H1 (cell line): ENCODE results near the gene CYP46A1. TPM values are rescaled to one million over a fixed set of nuclear protein-coding genes. Genes with fewer than 3 reads are reported as not detected.

Experiments
- CTCF ChIA-PET: fragments of 300-600 bp; sonication (Branson Sonifier 250); formaldehyde crosslinking; loops from one replicate; lab custom pipeline; 2021; ENCODE audit not compliant: partially characterized antibody; lab: Charles Lee
- POLR2A ChIA-PET: fragments of 300-600 bp; sonication (Branson Sonifier 250); formaldehyde crosslinking; loops from one replicate; lab custom pipeline; 2021; ENCODE audit warnings: inconsistent platforms; ENCODE audit not compliant: partially characterized antibody; lab: Charles Lee
- DNase-seq, 2 experiments: peaks; one replicate each; pipeline versions ENCODE4 v3.0.0 to v3.0.0-alpha.2; 2010 to 2022; ENCODE audit warnings: low spot score in 2 of 2, low read depth in 1 of 2, mixed read lengths in 1 of 2
- FAIRE-seq: peaks from 2 replicates; lab custom pipeline; 2011; peaks lifted over from hg19 to GRCh38; lab: Jason Lieb, UNC
- H2AFZ ChIP-seq: 2 replicates; pipeline ENCODE4 v1.8.1; 2012; ENCODE audit warnings: low read length, inconsistent platforms
- H2AK5ac ChIP-seq: 2 replicates; pipeline ENCODE4 v1.6.1; 2013; ENCODE audit warnings: low read depth, low read length
- H2BK120ac ChIP-seq: replicated peaks from 2 replicates; pipeline ENCODE3; 2013; ENCODE audit warnings: low read depth, low read length, inconsistent platforms
- H2BK12ac ChIP-seq: 2 replicates; pipeline ENCODE4 v1.6.1; 2013; ENCODE audit warnings: low read depth, low read length
- H2BK15ac ChIP-seq: 2 replicates; pipeline ENCODE4 v1.6.1; 2013; ENCODE audit warnings: low read length
- H2BK20ac ChIP-seq: 2 replicates; pipeline ENCODE4 v1.6.1; 2013; ENCODE audit warnings: low read length
- H2BK5ac ChIP-seq: 2 replicates; pipeline ENCODE4 v1.6.1; 2013; ENCODE audit warnings: low read depth, low read length
- H3K14ac ChIP-seq: 2 replicates; pipeline ENCODE4 v1.6.1; 2013; ENCODE audit warnings: inconsistent platforms; ENCODE audit not compliant: insufficient read length
- H3K18ac ChIP-seq: 2 replicates; pipeline ENCODE4 v1.6.1; 2013; ENCODE audit warnings: low read length; ENCODE audit errors: extremely low read depth
- H3K23ac ChIP-seq: 2 replicates; pipeline ENCODE4 v1.6.1; 2013; ENCODE audit warnings: inconsistent platforms; ENCODE audit not compliant: insufficient read length
- H3K23me2 ChIP-seq: 2 replicates; pipeline ENCODE4 v1.6.1; 2013; ENCODE audit warnings: low read depth, low read length
- H3K27ac ChIP-seq: 2 replicates; pipeline ENCODE4 v1.6.1; 2011; ENCODE audit warnings: low read depth, low read length, inconsistent platforms
- H3K27me3 ChIP-seq, 4 experiments: replicated peaks in 1 of 4; 1 replicate in 1 of 4; 2 replicates in 3 of 4; pipeline versions ENCODE4 v1.6.1 to v1.8.1; 2011 to 2013; ENCODE audit warnings: low read length in 3 of 4, mild to moderate bottlenecking in 3 of 4, inconsistent platforms in 2 of 4, mixed read lengths in 2 of 4, moderate library complexity in 1 of 4; ENCODE audit not compliant: control insufficient read depth in 3 of 4, insufficient read depth in 3 of 4; ENCODE audit errors: extremely low read depth in 1 of 4
- H3K36me3 ChIP-seq, 4 experiments: 2 replicates each; pipeline versions ENCODE4 v1.6.1 to v1.8.1; 2011 to 2013; ENCODE audit warnings: mild to moderate bottlenecking in 4 of 4, low read length in 3 of 4, moderate library complexity in 2 of 4, control low read depth in 1 of 4, inconsistent platforms in 1 of 4; ENCODE audit not compliant: insufficient read depth in 4 of 4, control insufficient read depth in 2 of 4
- H3K4ac ChIP-seq: replicated peaks from 2 replicates; pipeline ENCODE3; 2013; ENCODE audit warnings: low read length, low read depth, mixed read lengths, inconsistent platforms; ENCODE audit not compliant: insufficient read length
- H3K4me1 ChIP-seq, 4 experiments: replicated peaks in 1 of 4; 1 replicate in 1 of 4; 2 replicates in 3 of 4; pipeline versions ENCODE4 v1.6.1 to v1.8.1; 2011 to 2013; ENCODE audit warnings: low read length in 3 of 4, inconsistent platforms in 2 of 4, mixed read lengths in 1 of 4; ENCODE audit not compliant: insufficient read depth in 4 of 4, control insufficient read depth in 3 of 4
- H3K4me2 ChIP-seq, 2 experiments: 2 replicates each; pipeline versions ENCODE4 v1.6.1 to v1.8.1; 2011 to 2013; ENCODE audit warnings: low read depth in 2 of 2, low read length in 2 of 2, control low read depth in 1 of 2, inconsistent platforms in 1 of 2, mild to moderate bottlenecking in 1 of 2; ENCODE audit not compliant: insufficient read depth in 1 of 2
- H3K4me3 ChIP-seq, 4 experiments: fragments of 200-600, 300-600 bp in 1 of 4; sonication (generic), shearing (Covaris generic), sonication (Bioruptor Twin) in 1 of 4; 2 replicates each; pipeline versions ENCODE4 v1.5.1 to v1.8.1; 2011 to 2016; ENCODE audit warnings: low read length in 4 of 4, low read depth in 3 of 4, control low read depth in 2 of 4, inconsistent platforms in 2 of 4, mild to moderate bottlenecking in 2 of 4, mixed read lengths in 1 of 4, moderate library complexity in 1 of 4; ENCODE audit not compliant: insufficient read depth in 2 of 4; ENCODE audit errors: extremely low read depth in 1 of 4
- H3K56ac ChIP-seq: replicated peaks from 2 replicates; pipeline ENCODE3; 2013; ENCODE audit warnings: low read depth, mild to moderate bottlenecking, mixed read lengths, low read length, inconsistent platforms; ENCODE audit not compliant: insufficient read length
- H3K79me1 ChIP-seq: 2 replicates; pipeline ENCODE4 v1.6.1; 2013; ENCODE audit warnings: low read depth, low read length, control low read depth
- H3K79me2 ChIP-seq, 2 experiments: 2 replicates each; pipeline versions ENCODE4 v1.6.1 to v1.8.1; 2012 to 2013; ENCODE audit warnings: low read length in 2 of 2, mild to moderate bottlenecking in 2 of 2, inconsistent platforms in 1 of 2; ENCODE audit not compliant: insufficient read depth in 2 of 2, control insufficient read depth in 1 of 2
- H3K9ac ChIP-seq, 4 experiments: replicated peaks in 1 of 4; 1 replicate in 1 of 4; 2 replicates in 3 of 4; pipeline versions ENCODE4 v1.6.1 to v1.8.1; 2011 to 2013; ENCODE audit warnings: low read depth in 3 of 4, low read length in 3 of 4, control low read depth in 2 of 4, mild to moderate bottlenecking in 2 of 4, moderate library complexity in 2 of 4, inconsistent platforms in 1 of 4; ENCODE audit errors: extremely low read depth in 1 of 4
- H3K9me3 ChIP-seq, 2 experiments: 2 replicates each; pipeline versions ENCODE4 v1.6.1 to v1.8.1; 2012 to 2013; ENCODE audit warnings: mild to moderate bottlenecking in 2 of 2, moderate library complexity in 2 of 2, control low read depth in 1 of 2, inconsistent platforms in 1 of 2, low read depth in 1 of 2, low read length in 1 of 2, mixed read lengths in 1 of 2; ENCODE audit not compliant: insufficient read depth in 2 of 2
- H4K20me1 ChIP-seq, 2 experiments: replicated peaks in 1 of 2; 2 replicates each; pipeline versions ENCODE3 to v1.8.1; 2011 to 2013; ENCODE audit warnings: inconsistent platforms in 2 of 2, low read length in 2 of 2, mild to moderate bottlenecking in 1 of 2; ENCODE audit not compliant: insufficient read depth in 2 of 2, control insufficient read depth in 1 of 2
- H4K5ac ChIP-seq: 2 replicates; pipeline ENCODE4 v1.6.1; 2013; ENCODE audit warnings: low read length, low read depth, mixed read lengths, inconsistent platforms; ENCODE audit not compliant: insufficient read length
- H4K8ac ChIP-seq: 2 replicates; pipeline ENCODE4 v1.8.0; 2013; ENCODE audit warnings: mild to moderate bottlenecking, moderate library complexity, low read length, inconsistent platforms; ENCODE audit not compliant: insufficient read depth; ENCODE audit errors: extremely low read depth
- H4K91ac ChIP-seq: replicated peaks from 2 replicates; pipeline ENCODE3; 2013; ENCODE audit warnings: low read length, mixed read lengths, inconsistent platforms; ENCODE audit not compliant: insufficient read length
- ASH2L ChIP-seq: fragments of 200-600, 300-600 bp; sonication (generic); IDR thresholded peaks from one replicate; pipeline ENCODE4 v1.7.1; 2017; ENCODE audit warnings: low read length
- BCL11A ChIP-seq, 2 experiments: IDR thresholded peaks; one replicate each; pipeline ENCODE4 v1.6.1; 2011; ENCODE audit warnings: low read depth in 2 of 2, low read length in 2 of 2, mild to moderate bottlenecking in 2 of 2
- CBX5 ChIP-seq: fragments of 300-800, 300-1000 bp; sonication (generic); IDR thresholded peaks from 2 replicates; pipeline ENCODE4 v1.7.1; 2016; ENCODE audit warnings: antibody characterized with exemption, low read length, low read depth
- CREB1 ChIP-seq: IDR thresholded peaks from 2 replicates; pipeline ENCODE4 v1.6.1; 2012; ENCODE audit warnings: inconsistent platforms
- HDAC2 ChIP-seq, 2 experiments: fragments of 300-600 bp in 1 of 2; sonication (generic) in 1 of 2; IDR thresholded peaks; 2 replicates each; pipeline ENCODE4 v1.6.1; 2011 to 2012; ENCODE audit warnings: low read depth in 2 of 2, low read length in 2 of 2, mild to moderate bottlenecking in 2 of 2, moderate library complexity in 2 of 2, borderline replicate concordance in 1 of 2, inconsistent platforms in 1 of 2
- HDAC6 ChIP-seq: IDR thresholded peaks from one replicate; pipeline ENCODE4 v1.7.1; 2012; ENCODE audit warnings: low read depth, mild to moderate bottlenecking, inconsistent platforms, low read length, moderate library complexity
- KDM1A ChIP-seq: fragments of 200-600, 300-600 bp; sonication (generic); IDR thresholded peaks from 2 replicates; pipeline ENCODE4 v1.7.1; 2016; ENCODE audit warnings: mild to moderate bottlenecking, low read length, borderline replicate concordance
- KDM4A ChIP-seq: IDR thresholded peaks from one replicate; pipeline ENCODE4 v1.7.1; 2012; ENCODE audit warnings: low read depth, mild to moderate bottlenecking, moderate library complexity, low read length, inconsistent platforms; ENCODE audit not compliant: severe bottlenecking
- KDM5A ChIP-seq: fragments of 200-600 bp; IDR thresholded peaks from 2 replicates; pipeline ENCODE4 v1.7.1; 2012; ENCODE audit warnings: mild to moderate bottlenecking, low read length, inconsistent platforms, mixed read lengths
- NRF1 ChIP-seq: IDR thresholded peaks from 2 replicates; pipeline ENCODE4 v1.6.1; 2011; ENCODE audit warnings: mild to moderate bottlenecking, low read depth, low read length, improper control_type of control experiment
- RFX5 ChIP-seq: IDR thresholded peaks from 2 replicates; pipeline ENCODE4 v1.6.1; 2011; ENCODE audit warnings: low read depth, low read length, improper control_type of control experiment, borderline replicate concordance
- RXRA ChIP-seq: IDR thresholded peaks from 2 replicates; pipeline ENCODE4 v1.6.1; 2011; ENCODE audit warnings: low read depth, mild to moderate bottlenecking, low read length, moderate library complexity; ENCODE audit not compliant: insufficient read depth
- WGBS, 2 experiments: shearing (Covaris generic) in 1 of 2; methylation state at CpG; one replicate each; pipeline versions ENCODE4 v1.1.6 to v1.1.7; 2013 to 2015; ENCODE audit warnings: low lambda C conversion rate in 2 of 2, mixed read lengths in 2 of 2, inconsistent platforms in 1 of 2, low coverage in 1 of 2, missing lambda C conversion rate in 1 of 2; ENCODE audit not compliant: insufficient replicate concordance in 2 of 2, insufficient coverage in 1 of 2, insufficient read length in 1 of 2; ENCODE audit errors: extremely low coverage in 1 of 2, missing lambda C conversion rate in 1 of 2; 5-methylcytosine and 5-hydroxymethylcytosine counted together
- polyA plus RNA-seq, 7 experiments: library from polyadenylated mRNA; depleted of rRNA in 3 of 7; stranded (reverse) in 5 of 7; unstranded in 2 of 7; fragments of >200 nt in 5 of 7; fragments of 200-250 nt in 2 of 7; gene quantifications; 1 replicate in 5 of 7; 2 replicates in 1 of 7; 4 replicates in 1 of 7; pipeline versions ENCODE4 v1.2.1 to v1.2.3, GENCODE V29; 2011 to 2013; ENCODE audit warnings: missing spikeins in 2 of 7, mixed read lengths in 2 of 7
- total RNA-seq: library from RNA; stranded (reverse); fragmentation: NEBNext Ultra II Directional; extraction: Animal tissue kit (Norgen Biotek cat#: 25700); gene quantifications from 2 replicates; pipeline ENCODE4 v1.2.1, GENCODE V29; 2021
- TF ChIP-seq, protein P1 (sequence below): IDR thresholded peaks from 2 replicates; pipeline ENCODE4 v1.6.1; 2012; ENCODE audit warnings: low read length, inconsistent platforms

The CYP46A1 gene
- total and polyA plus RNA-seq, 2 of the 8 experiments (the other 6 are each of a cell fraction or from before 2014, with no cell fraction given), result 0.41 to 1.3 TPM

DNA sequence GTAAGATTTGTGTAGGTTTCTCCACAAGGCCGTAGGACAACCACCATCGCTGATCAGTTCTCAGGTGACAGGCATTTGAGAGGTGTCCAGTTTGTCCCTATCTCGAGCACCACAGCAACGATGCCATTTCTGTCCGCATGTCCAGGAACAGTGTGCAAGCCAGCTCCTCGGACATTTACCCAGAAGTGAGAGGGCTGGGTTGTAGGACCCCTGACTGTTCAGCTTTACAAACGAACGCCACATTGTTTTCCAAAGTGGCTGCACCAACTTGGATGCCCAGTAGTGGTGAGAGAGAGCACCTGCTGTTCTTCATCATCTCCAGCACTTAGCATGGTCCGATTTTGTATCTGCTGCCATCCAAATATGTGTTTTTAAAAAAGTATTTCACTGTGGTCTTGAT is 38.6 kb downstream of the CYP46A1 start:
- Histone ChIP-seq H3K4me1 (peaks cover 0 to 8% (median under 1%) of the 10 kb centered on the region in 4 experiments; a peak in 2 of 7 replicates), H4K20me1 (peaks cover 0 to 1% of the 10 kb centered on the region in 2 experiments), H4K91ac (no peak overlapping the region), H2BK15ac (no peak overlapping the region), H2AK5ac (no peak overlapping the region), H2BK12ac (no peak overlapping the region), H3K27ac (no peak overlapping the region), H3K4me3 (no peak overlapping the region), H2BK20ac (no peak overlapping the region), H3K23me2 (no peaks in the 10 kb centered on the region), H3K4ac (no peak overlapping the region), H3K56ac (no peak overlapping the region), H3K9me3 (no peaks in the 10 kb centered on the region), H3K14ac (no peak overlapping the region), H2BK5ac (no peak overlapping the region), H3K4me2 (no peak overlapping the region), H3K36me3 (no peaks in the 10 kb centered on the region), H3K18ac (no peak overlapping the region), H3K23ac (no peak overlapping the region), H4K8ac (no peak overlapping the region), H3K27me3 (no peaks in the 10 kb centered on the region), H2AFZ (no peak overlapping the region), H3K79me2 (no peaks in the 10 kb centered on the region), H2BK120ac (no peak overlapping the region), H3K79me1 (no peaks in the 10 kb centered on the region), H4K5ac (no peak overlapping the region), H3K9ac (no peak overlapping the region)
- DNase-seq (peak in 1 of 2 experiments; percentile 37), FAIRE-seq (no peak)
- 82% methylated on average over 9 of the region's 9 CpGs; no CpG with 5 or more reads in 1 of the 2 experiments for WGBS, 2 experiments
- ChIA-PET POLR2A (no interaction called here), CTCF (interaction anchor here (1.2 kb wide), 1 partner anchor 35 kb away, joined by 3 read pairs; no protein-coding TSS in a partner anchor)
- TF ChIP-seq KDM5A (no peak), KDM1A (no peak), RXRA (no peak), KDM4A (no peak), CBX5 (no peak), BCL11A (IDR thresholded peaks at IDR 0.05; ENCODE audit: low read depth in 2 of 2, low read length in 2 of 2) (no peak), HDAC2 (IDR thresholded peaks at IDR 0.05; ENCODE audit: borderline replicate concordance in 1 of 2, low read depth in 2 of 2, low read length in 2 of 2) (no peak), ASH2L (no peak), HDAC6 (no peak), RFX5 (no peak), NRF1 (no peak), CREB1 (no peak)
- TF ChIP-seq, protein P1, sequence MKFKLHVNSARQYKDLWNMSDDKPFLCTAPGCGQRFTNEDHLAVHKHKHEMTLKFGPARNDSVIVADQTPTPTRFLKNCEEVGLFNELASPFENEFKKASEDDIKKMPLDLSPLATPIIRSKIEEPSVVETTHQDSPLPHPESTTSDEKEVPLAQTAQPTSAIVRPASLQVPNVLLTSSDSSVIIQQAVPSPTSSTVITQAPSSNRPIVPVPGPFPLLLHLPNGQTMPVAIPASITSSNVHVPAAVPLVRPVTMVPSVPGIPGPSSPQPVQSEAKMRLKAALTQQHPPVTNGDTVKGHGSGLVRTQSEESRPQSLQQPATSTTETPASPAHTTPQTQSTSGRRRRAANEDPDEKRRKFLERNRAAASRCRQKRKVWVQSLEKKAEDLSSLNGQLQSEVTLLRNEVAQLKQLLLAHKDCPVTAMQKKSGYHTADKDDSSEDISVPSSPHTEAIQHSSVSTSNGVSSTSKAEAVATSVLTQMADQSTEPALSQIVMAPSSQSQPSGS, result no peak
